ENCODE measurements around the gene NDEL1. TPM values are rescaled to one million over a fixed set of nuclear protein-coding genes. Genes with fewer than 3 reads are reported as not detected.
"Not testable (repeated sequence)": the region's sequence is repeated elsewhere in the genome, so short reads cannot be mapped to it uniquely, and the experiment has no call there.

The NDEL1 gene
- total RNA-seq, 1 donor = 68.8 TPM

- no peak for TF ChIP-seq CTCF (IDR thresholded peaks at IDR 0.05; ENCODE audit: insufficient read depth, low read length)
- H3K4me3 ChIP-seq (ENCODE audit: low read depth, low read length) = no peak overlapping the region
- no peak for DNase-seq (ENCODE audit: low read depth)
Observed at GRCh38 chr17:8393470-8394231, 42.0 kb upstream of the NDEL1 start.

- not testable (repeated sequence) for H3K4me3 ChIP-seq (ENCODE audit: low read depth, low read length); DNase-seq (ENCODE audit: low read depth)
Observed at GRCh38 chr17:8394497-8394896, 41.2 kb upstream of the NDEL1 start.

- no peak for TF ChIP-seq CTCF (IDR thresholded peaks at IDR 0.05; ENCODE audit: insufficient read depth, low read length)
- H3K4me3 ChIP-seq (ENCODE audit: low read depth, low read length) = no peak within 1 kb of the TSS
- DNase-seq (ENCODE audit: low read depth) = no peak
Observed at GRCh38 chr17:8397636-8398035, 38.0 kb upstream of the NDEL1 start, which contains the start of gene RNF222. RNF222 (minus strand) TSS chr17:8397827; CDS start chr17:8393461, 4,366 bp downstream.

- no peak for DNase-seq (ENCODE audit: low read depth)
- no peak for TF ChIP-seq CTCF (IDR thresholded peaks at IDR 0.05; ENCODE audit: insufficient read depth, low read length)
- no peak overlapping the region for H3K4me3 ChIP-seq (ENCODE audit: low read depth, low read length)
Observed at GRCh38 chr17:8398980-8399379, 36.7 kb upstream of the NDEL1 start.

- DNase-seq (ENCODE audit: low read depth) = no peak
- no peak overlapping the region for H3K4me3 ChIP-seq (ENCODE audit: low read depth, low read length)
- no peak for TF ChIP-seq CTCF (IDR thresholded peaks at IDR 0.05; ENCODE audit: insufficient read depth, low read length)
Observed at GRCh38 chr17:8401107-8401506, 34.6 kb upstream of the NDEL1 start.

- H3K4me3 ChIP-seq (ENCODE audit: low read depth, low read length) = no peak overlapping the region
- DNase-seq (ENCODE audit: low read depth) = no peak
- no peak for TF ChIP-seq CTCF (IDR thresholded peaks at IDR 0.05; ENCODE audit: insufficient read depth, low read length)
Observed at GRCh38 chr17:8402921-8403536, 32.7 kb upstream of the NDEL1 start.

GRCh38 chr17:8405499-8406016 lies 30.1 kb upstream of the NDEL1 start:
- DNase-seq (ENCODE audit: low read depth) = no peak
- no peak overlapping the region for H3K4me3 ChIP-seq (ENCODE audit: low read depth, low read length)
- no peak for TF ChIP-seq CTCF (IDR thresholded peaks at IDR 0.05; ENCODE audit: insufficient read depth, low read length)
